Measurements from ENCODE around the gene MEGF8. TPM values are rescaled to one million over a fixed set of nuclear protein-coding genes. Genes with fewer than 3 reads are reported as not detected.

MEGF8 gene
- total RNA-seq, 1 experiment from 2014 or later: 22.9 TPM

DNA sequence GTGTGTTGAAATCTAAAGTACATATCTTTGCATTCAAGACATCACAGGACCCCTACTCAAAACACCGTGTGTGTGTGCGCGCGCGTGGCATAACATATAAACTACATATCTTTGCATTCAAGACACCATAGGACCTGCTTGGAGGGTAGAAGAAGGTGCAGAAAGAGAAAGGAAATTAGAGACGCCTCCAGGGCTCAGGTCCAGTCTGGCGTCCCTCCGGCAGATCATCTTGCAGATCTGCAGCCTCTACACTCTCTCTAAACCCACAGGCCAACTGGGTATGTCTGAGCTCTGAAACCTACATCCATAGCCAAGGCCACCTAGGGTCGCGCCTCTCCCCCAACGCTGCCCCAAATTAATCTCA lies 22.4 kb upstream of the MEGF8 start:
- DNase-seq (ENCODE audit: low spot score): no peak

DNA sequence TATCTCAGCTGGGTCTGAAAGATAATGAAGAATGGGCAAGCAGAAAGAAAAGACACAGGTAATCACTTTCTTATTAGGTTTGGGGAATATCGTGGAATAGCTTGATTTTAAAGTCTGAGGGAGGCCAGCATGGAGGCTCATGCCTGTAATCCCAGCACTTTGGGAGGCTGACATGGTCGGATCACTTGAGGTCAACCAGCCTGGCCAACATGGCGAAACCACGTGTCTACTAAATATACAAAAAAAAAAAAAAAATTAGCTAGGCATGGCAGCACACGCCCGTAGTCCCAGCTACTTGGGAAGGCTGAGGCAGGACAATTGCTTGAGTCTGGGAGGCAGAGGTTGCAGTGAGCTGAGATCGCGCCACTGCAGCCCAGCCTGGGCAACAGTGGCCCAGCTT lies 21.6 kb upstream of the MEGF8 start:
- no peak for DNase-seq (ENCODE audit: low spot score)

GRCh38 chr19:42306646-42307045 lies 18.8 kb upstream of the MEGF8 start:
- no peak for DNase-seq (ENCODE audit: low spot score)

GRCh38 chr19:42309686-42310085 lies 15.7 kb upstream of the MEGF8 start:
- DNase-seq (ENCODE audit: low spot score): no peak

DNA sequence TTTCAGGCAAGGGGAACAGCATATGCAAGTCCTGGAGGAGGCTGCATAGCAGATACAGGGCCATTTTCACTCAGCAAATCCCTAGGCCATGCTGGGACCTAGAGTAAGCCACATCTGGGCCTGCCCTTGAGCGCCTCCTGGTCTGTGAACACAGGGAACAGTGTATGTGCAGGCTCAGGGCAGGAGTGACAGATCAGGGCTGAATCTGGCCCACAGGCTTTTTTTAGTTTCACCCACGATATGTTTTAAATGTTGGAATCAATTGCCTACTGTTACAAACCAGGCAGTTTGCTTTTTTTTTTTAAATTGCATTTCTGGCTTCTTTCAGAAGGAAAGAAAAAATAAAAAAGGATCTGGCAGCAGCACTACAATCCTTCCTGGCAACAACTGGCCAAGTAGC lies 13.8 kb upstream of the MEGF8 start:
- DNase-seq (ENCODE audit: low spot score): peak; percentile 53

GRCh38 chr19:42312370-42312769 lies 13.1 kb upstream of the MEGF8 start:
- no peak for DNase-seq (ENCODE audit: low spot score)

DNA sequence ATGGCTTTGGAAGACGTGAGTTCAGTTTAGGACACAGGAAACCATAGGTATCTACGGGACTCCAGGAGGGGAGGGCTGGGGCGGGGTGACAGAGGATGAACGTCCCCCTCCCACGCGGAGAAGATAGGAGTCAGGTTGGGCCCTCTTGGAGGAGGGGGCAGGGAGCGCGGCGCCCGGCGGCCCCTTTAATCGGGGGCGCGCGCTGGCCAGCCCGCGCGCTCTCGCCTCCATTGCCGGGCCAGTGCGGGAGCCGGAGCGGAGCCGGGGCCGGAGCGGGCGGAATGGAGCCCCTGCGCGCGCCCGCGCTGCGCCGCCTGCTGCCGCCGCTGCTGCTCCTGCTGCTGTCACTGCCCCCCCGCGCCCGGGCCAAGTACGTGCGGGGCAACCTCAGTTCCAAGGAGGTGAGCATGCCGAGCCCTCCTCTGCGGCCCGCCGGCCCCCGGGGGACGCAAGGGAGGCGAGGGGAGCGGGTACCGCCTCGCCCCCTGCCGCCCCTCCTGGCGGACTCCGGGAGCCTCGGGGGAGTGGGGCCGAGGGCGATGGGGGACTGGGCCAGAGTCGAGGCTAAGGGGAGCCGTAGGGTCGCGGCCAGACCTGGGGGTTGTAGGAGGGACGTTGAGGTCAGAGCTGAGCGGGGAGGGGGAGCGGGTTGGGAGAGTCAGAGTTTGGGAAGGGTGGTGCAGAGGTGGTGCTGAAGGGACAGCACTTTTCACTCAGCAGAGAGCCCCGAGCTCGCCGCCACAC lies 12.2 kb upstream of the MEGF8 start, which contains the start of gene TMEM145:
TMEM145 (plus strand) TSS at position 214 of the 744 bp plus-strand sequence; CDS start at position 282, 68 bp downstream.
- DNase-seq (ENCODE audit: low spot score): peak; percentile 75

DNA sequence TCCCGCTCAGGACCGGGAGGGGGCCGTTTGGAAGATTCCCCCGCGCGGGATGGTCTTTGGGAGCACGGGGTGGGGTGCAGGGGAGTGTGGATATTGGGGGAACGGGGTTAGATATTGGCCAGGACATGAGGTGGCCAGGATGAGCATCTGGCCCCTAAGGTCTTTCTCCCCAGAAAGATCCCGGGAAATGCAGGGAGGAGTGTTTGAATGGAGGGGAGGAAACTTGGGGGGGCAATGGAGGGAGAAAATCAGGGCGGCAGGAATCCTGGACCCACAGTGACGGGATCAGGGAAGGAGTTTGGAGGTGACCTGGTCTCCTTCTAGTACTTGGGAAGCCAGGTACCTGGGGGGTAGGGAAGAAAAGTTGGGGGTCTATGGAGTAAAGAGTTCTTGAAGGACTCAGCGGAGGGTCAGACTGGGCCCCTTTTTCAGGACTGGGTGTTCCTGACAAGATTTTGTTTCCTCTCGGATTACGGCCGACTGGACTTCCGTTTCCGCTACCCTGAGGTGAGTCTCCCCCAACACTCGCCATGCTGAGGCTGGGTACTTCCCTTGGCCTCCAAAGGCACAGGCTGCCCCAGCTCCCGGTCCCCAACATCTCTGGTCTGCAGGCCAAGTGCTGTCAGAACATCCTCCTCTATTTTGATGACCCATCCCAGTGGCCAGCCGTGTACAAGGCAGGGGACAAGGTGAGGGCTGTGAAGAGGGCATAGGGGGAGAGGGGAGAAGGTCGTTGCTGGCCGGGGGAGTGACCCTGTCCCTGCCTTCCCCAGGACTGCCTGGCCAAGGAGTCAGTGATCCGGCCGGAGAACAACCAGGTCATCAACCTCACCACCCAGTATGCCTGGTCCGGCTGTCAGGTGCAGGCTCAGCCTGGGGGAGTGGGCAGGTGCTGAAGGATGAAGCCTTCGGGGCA lies 11.3 kb upstream of the MEGF8 start:
- DNase-seq (ENCODE audit: low spot score): no peak

DNA sequence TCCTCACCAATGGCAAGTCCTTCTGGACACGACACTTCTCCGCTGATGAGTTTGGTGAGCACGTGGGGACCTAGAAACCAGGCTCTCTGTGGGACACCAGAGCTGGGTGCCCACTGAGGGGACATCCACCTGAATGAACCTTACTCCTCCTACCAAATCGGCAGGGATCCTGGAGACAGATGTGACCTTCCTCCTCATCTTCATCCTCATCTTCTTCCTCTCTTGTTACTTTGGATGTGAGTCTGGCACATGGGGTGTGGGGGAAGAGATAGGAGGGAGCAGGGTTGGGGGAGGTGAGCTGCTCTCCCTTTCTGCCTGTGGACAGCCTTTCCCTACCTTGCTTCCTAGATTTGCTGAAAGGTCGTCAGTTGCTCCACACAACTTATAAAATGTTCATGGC lies 10.4 kb upstream of the MEGF8 start:
- DNase-seq (ENCODE audit: low spot score): no peak

- peak; percentile 77 for DNase-seq (ENCODE audit: low spot score)
These were observed 8.9 kb upstream of the MEGF8 start for GRCh38 chr19:42316223-42317211.

GRCh38 chr19:42317535-42317934 lies 7.9 kb upstream of the MEGF8 start:
- DNase-seq (ENCODE audit: low spot score): no peak

DNA sequence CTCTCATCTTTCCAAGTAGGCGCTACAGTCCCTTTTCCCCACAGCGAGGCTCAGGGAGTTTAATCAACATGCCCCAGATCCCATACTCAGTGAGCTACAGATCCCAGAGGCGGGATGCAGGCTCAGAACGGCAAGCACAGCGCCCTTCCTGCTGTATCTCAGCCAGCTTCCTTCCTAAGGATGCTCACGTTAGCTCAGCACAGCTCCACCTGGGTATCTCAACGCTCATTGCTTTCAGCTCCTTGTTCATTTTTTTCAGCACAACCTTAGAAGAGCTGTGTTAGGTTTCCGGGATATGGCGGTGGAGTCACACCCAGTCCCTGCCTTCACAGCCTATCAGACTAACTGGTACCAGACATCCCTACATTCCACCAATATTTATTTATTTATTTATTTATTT lies 3.1 kb upstream of the MEGF8 start:
- DNase-seq (ENCODE audit: low spot score): no peak

DNA sequence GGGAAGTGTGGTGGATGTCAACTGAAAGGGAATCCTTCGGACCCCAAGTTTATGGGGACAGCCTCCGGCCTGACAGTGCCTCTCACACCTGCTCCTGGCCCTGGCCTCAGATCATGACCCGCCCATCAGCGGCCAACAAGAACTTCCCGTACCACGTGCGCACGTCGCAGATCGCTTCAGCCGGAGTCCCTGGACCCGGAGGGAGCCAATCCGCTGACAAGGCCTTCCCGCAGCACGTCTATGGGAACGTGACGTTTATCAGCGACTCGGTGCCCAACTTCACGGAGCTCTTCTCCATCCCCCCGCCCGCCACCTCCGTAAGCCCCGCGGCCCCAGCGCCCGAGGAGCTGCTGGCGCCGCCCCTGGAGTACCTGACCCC lies 2.0 kb upstream of the MEGF8 start:
- no peak for DNase-seq (ENCODE audit: low spot score)

DNA sequence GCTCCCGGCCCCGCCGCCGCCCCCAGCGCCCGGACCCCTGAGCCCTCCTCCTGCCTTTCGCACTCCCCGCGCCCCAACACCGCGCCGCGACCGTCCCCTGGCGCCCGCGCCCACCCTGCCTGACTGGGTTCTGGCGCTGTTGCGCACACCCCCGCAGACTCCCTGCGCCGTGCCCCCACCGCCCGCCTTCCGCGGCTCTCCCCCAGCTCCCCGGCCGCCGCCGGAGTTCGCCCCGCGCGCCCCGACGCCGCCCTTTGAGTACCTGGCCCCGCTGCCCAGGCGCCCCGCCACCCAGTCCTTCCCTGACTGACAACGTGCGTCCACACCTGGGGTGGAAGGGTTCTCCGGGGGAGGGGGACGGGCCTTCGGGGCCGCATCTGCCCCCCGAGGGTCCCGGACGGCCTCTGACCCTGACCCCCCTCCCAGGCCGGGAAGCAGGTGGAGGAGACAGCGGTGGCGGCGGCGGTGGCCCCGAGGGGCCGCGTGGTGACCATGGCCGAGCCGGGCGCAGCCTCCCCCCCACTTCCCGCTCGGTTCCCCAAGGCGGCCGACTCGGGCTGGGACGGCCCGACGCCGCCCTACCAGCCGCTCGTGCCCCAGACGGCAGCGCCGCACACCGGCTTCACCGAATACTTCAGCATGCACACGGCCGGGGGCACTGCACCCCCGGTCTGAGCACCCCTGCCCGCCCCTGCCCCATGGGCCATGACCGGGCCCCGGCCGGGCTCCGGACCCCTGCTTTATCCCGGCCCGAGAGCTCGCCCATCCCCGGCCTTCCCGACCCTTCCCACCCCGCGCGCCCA lies 1.4 kb upstream of the MEGF8 start:
- no peak for DNase-seq (ENCODE audit: low spot score)

- no peak for DNase-seq (ENCODE audit: low spot score)
These were observed 654 bp upstream of the MEGF8 start for GRCh38 chr19:42324655-42325307.

- no peak for DNase-seq (ENCODE audit: low spot score)
These were observed 699 bp downstream of the MEGF8 start for GRCh38 chr19:42325896-42326771.

DNA sequence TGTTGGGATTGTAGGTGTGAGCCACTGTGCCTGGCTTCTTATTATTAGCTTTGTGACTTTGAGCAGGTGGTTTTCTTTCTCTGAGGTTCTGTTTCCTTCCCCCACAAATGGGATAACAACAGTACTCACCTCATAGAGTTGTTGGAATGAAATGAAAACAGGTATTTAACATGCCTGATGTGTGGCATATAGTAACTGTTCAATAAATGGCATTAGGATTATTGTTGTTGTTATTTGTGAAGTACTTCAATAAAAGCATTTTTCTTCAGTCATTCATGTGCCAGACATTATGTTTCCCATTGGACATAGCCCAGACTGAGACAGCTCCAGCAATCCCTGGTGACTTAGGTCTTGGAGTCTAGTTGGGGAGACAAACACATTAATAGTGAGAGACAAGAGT lies 1.5 kb downstream of the MEGF8 start:
- no peak for DNase-seq (ENCODE audit: low spot score)

DNA sequence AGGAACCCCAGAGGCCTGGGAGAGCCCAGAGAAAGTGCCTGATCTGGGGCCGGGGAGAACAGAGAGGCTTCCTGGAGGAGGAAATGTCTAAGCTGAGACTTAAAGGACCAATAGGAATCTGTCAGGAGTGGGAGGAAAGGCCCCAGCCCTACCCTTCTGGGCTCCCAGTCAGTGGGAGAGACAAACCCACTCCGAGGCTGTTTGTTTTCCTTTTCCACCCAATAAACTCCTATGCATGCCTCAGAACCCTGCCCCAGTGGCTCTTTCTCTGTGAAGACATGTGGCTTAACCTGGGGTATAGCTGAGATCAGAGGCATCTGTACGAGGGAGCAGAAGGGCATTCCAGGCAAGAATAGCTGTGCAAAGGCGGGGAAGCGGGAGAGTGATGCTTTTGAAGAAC lies 1.9 kb downstream of the MEGF8 start:
- DNase-seq (ENCODE audit: low spot score): no peak

- DNase-seq (ENCODE audit: low spot score): no peak
These were observed 2.7 kb downstream of the MEGF8 start for GRCh38 chr19:42328106-42328505.
